Osteocyte (in vitro differentiated cells): ENCODE measurements around the gene NHSL1. TPM values are rescaled to one million over a fixed set of nuclear protein-coding genes. Genes with fewer than 3 reads are reported as not detected.

Source experiments
- DNase-seq: peaks from one replicate; pipeline ENCODE4 v3.0.0; 2021; ENCODE audit warnings: mixed read lengths; ENCODE audit not compliant: unreplicated experiment; ENCODE audit errors: extremely low spot score
- H3K27ac Mint-ChIP-seq: one replicate; pipeline ENCODE4 v1.8.0; 2021; ENCODE audit warnings: mild to moderate bottlenecking, mixed read lengths; ENCODE audit not compliant: unreplicated experiment
- H3K27me3 Mint-ChIP-seq: one replicate; pipeline ENCODE4 v1.8.0; 2021; ENCODE audit warnings: mixed read lengths; ENCODE audit not compliant: unreplicated experiment
- H3K36me3 Mint-ChIP-seq: one replicate; pipeline ENCODE4 v1.8.0; 2021; ENCODE audit warnings: mixed read lengths; ENCODE audit not compliant: unreplicated experiment
- H3K4me1 Mint-ChIP-seq: one replicate; pipeline ENCODE4 v1.8.0; 2021; ENCODE audit warnings: mixed read lengths; ENCODE audit not compliant: unreplicated experiment
- H3K4me3 Mint-ChIP-seq: one replicate; pipeline ENCODE4 v1.8.0; 2021; ENCODE audit warnings: mild to moderate bottlenecking, moderate library complexity, mixed read lengths; ENCODE audit not compliant: unreplicated experiment
- H3K9me3 Mint-ChIP-seq: one replicate; pipeline ENCODE4 v1.8.0; 2021; ENCODE audit warnings: mixed read lengths; ENCODE audit not compliant: unreplicated experiment
- CTCF ChIP-seq: fragments of 200-600 bp; sonication (generic); IDR thresholded peaks from 2 replicates; pipeline ENCODE4 v1.5.0; 2021; ENCODE audit warnings: antibody characterized with exemption, mild to moderate bottlenecking, moderate library complexity
- total RNA-seq: library from RNA; stranded (reverse); gene quantifications from 2 replicates; pipeline ENCODE4 v1.2.1, GENCODE V29; 2021

The NHSL1 gene
- total RNA-seq, 1 donor from 2014 or later: 21.2 TPM

GRCh38 chr6:138434925-138435324, 64.4 kb downstream of the NHSL1 start:
- Mint-ChIP-seq H3K36me3 (peaks cover 17% of the 10 kb centered on the region), H3K27me3 (no peaks in the 10 kb centered on the region), H3K27ac (no peak overlapping the region), H3K4me1 (peaks cover 6% of the 10 kb centered on the region), H3K4me3 (no peak overlapping the region), H3K9me3 (no peaks in the 10 kb centered on the region)
- no peak for DNase-seq
- TF ChIP-seq CTCF: no peak

- H3K36me3 Mint-ChIP-seq: peaks cover 15% of the 10 kb centered on the region
- no peak for TF ChIP-seq CTCF
- no peak for DNase-seq
- no peaks in the 10 kb centered on the region for H3K27me3 Mint-ChIP-seq
- H3K4me1 Mint-ChIP-seq: peaks cover 6% of the 10 kb centered on the region
- H3K27ac Mint-ChIP-seq: no peak overlapping the region
- H3K9me3 Mint-ChIP-seq: no peaks in the 10 kb centered on the region
- H3K4me3 Mint-ChIP-seq: no peak overlapping the region
Measured at GRCh38 chr6:138434096-138434495, 65.2 kb downstream of the NHSL1 start.

- peaks cover 10% of the 10 kb centered on the region for H3K36me3 Mint-ChIP-seq
- no peaks in the 10 kb centered on the region for H3K27me3 Mint-ChIP-seq
- H3K4me1 Mint-ChIP-seq: peaks cover 6% of the 10 kb centered on the region
- H3K4me3 Mint-ChIP-seq: no peak overlapping the region
- no peak for DNase-seq
- TF ChIP-seq CTCF: no peak
- H3K27ac Mint-ChIP-seq: no peak overlapping the region
- no peaks in the 10 kb centered on the region for H3K9me3 Mint-ChIP-seq
Measured at GRCh38 chr6:138432063-138432356, 67.3 kb downstream of the NHSL1 start.

GRCh38 chr6:138431256-138432062, 67.8 kb downstream of the NHSL1 start:
- H3K4me1 Mint-ChIP-seq: peaks cover 6% of the 10 kb centered on the region
- H3K9me3 Mint-ChIP-seq: no peaks in the 10 kb centered on the region
- no peak overlapping the region for H3K4me3 Mint-ChIP-seq
- no peak for TF ChIP-seq CTCF
- DNase-seq: no peak
- no peaks in the 10 kb centered on the region for H3K27me3 Mint-ChIP-seq
- peaks cover 10% of the 10 kb centered on the region for H3K36me3 Mint-ChIP-seq
- no peak overlapping the region for H3K27ac Mint-ChIP-seq

- DNase-seq: no peak
- peaks cover 6% of the 10 kb centered on the region for H3K4me1 Mint-ChIP-seq
- no peaks in the 10 kb centered on the region for H3K9me3 Mint-ChIP-seq
- H3K36me3 Mint-ChIP-seq: peaks cover 10% of the 10 kb centered on the region
- H3K27ac Mint-ChIP-seq: no peak overlapping the region
- H3K27me3 Mint-ChIP-seq: no peaks in the 10 kb centered on the region
- no peak overlapping the region for H3K4me3 Mint-ChIP-seq
- no peak for TF ChIP-seq CTCF
Measured at GRCh38 chr6:138430361-138431145, 68.7 kb downstream of the NHSL1 start.
